ENCODE measurements around the gene NIBAN1.

NIBAN1 gene

GRCh38 chr1:184931566-184931965 is 42.7 kb downstream of the NIBAN1 start:
- no peak for DNase-seq (ENCODE audit: low spot score)
- no peak overlapping the region for H3K27ac ChIP-seq
- TF ChIP-seq CTCF (conservative IDR thresholded peaks at IDR 0.05; ENCODE audit: low read depth), result no peak
- POLR2A ChIA-PET (ENCODE audit: low non-redundant PET), result no interaction called here
- CTCF ChIA-PET, result no interaction called here

GRCh38 chr1:184930645-184931044 is 43.7 kb downstream of the NIBAN1 start:
- no peak overlapping the region for H3K27ac ChIP-seq
- DNase-seq (ENCODE audit: low spot score), result no peak
- POLR2A ChIA-PET (ENCODE audit: low non-redundant PET), result no interaction called here
- CTCF ChIA-PET, result no interaction called here
- TF ChIP-seq CTCF (conservative IDR thresholded peaks at IDR 0.05; ENCODE audit: low read depth), result no peak

GRCh38 chr1:184930232-184930631 is 44.1 kb downstream of the NIBAN1 start:
- ChIA-PET POLR2A (ENCODE audit: low non-redundant PET) (no interaction called here), CTCF (no interaction called here)
- DNase-seq (ENCODE audit: low spot score), result no peak
- H3K27ac ChIP-seq, result no peak overlapping the region
- TF ChIP-seq CTCF (conservative IDR thresholded peaks at IDR 0.05; ENCODE audit: low read depth), result no peak

GRCh38 chr1:184929711-184930202 is 44.6 kb downstream of the NIBAN1 start:
- no peak overlapping the region for H3K27ac ChIP-seq
- POLR2A ChIA-PET (ENCODE audit: low non-redundant PET), result no interaction called here
- DNase-seq (ENCODE audit: low spot score), result no peak
- TF ChIP-seq CTCF (conservative IDR thresholded peaks at IDR 0.05; ENCODE audit: low read depth), result no peak
- CTCF ChIA-PET, result no interaction called here

- POLR2A ChIA-PET (ENCODE audit: low non-redundant PET), result no interaction called here
- CTCF ChIA-PET, result no interaction called here
- no peak for TF ChIP-seq CTCF (conservative IDR thresholded peaks at IDR 0.05; ENCODE audit: low read depth)
- no peak for DNase-seq (ENCODE audit: low spot score)
- no peak overlapping the region for H3K27ac ChIP-seq
Observed at GRCh38 chr1:184928394-184928793, 45.9 kb downstream of the NIBAN1 start.

All from RWPE1 (cell line).